Measurements from ENCODE around the gene PTPN7.

DNA sequence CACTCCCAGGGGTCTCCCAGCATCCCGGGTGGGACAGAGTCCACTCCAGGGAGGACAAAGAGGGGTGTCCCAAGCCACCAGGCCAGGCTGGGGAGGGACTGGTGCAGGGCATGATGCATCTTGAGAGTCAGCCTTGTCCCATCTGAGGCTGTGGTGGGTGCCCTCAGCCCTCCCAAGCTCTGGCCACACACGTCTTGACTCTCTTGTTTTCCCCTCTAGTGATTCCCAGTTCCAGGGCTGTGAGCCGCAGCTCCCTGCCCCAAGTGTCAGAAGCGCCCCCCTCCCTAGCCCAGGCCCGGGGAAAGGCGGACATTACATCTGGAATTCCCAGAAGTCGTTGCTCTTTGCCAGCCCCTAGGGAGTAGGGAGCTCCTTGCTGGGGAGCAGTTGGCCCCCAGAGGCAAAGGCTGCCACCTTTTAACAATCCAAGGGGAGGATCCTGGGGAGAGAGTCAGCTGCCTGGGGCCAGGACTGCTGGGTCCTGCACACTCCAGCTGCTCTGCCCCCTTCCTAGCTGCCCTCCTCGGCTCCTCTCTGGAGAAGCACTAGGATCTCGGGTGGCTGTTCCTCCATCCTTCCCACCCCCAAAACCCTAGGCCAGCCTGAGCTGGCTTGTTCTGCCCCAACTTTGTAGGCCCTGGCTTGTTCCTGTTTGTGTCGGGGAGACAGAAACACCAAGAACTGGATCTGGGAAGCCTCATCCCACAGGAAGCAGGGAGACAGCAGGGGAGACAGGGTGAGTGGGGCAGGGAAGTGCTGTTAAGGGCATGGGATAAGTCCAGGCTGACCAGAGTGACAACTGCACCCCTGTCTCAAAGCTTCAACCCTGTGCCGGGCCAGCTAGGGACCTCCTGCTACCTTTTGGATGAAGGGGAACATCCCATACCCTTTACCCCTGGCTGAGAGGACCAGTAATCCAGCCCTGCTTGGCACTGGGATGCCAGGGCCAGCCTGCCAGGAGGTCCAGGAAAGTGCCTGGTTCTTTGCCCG is 3.2 kb upstream of the PTPN7 start:
- TF ChIP-seq, protein P1, sequence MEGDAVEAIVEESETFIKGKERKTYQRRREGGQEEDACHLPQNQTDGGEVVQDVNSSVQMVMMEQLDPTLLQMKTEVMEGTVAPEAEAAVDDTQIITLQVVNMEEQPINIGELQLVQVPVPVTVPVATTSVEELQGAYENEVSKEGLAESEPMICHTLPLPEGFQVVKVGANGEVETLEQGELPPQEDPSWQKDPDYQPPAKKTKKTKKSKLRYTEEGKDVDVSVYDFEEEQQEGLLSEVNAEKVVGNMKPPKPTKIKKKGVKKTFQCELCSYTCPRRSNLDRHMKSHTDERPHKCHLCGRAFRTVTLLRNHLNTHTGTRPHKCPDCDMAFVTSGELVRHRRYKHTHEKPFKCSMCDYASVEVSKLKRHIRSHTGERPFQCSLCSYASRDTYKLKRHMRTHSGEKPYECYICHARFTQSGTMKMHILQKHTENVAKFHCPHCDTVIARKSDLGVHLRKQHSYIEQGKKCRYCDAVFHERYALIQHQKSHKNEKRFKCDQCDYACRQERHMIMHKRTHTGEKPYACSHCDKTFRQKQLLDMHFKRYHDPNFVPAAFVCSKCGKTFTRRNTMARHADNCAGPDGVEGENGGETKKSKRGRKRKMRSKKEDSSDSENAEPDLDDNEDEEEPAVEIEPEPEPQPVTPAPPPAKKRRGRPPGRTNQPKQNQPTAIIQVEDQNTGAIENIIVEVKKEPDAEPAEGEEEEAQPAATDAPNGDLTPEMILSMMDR (conservative IDR thresholded peaks at IDR 0.05; ENCODE audit: low read length) = no peak
- TF ChIP-seq EZH2phosphoT487 (IDR thresholded peaks at IDR 0.05; ENCODE audit: borderline replicate concordance) = no peak
